Activated B cell treated with CpG ODN at 0.5 μM for 24 hours (primary cell): ENCODE data around the gene SYTL5. TPM values are rescaled to one million over a fixed set of nuclear protein-coding genes. Genes with fewer than 3 reads are reported as not detected.

ENCODE experiments used
- ATAC-seq: fragments of 200-7000 bp; cut with Tn5 transposase; one replicate; pipeline ENCODE4 v1.10.0; 2021; ENCODE audit warnings: low read depth, mild to moderate bottlenecking, moderate library complexity
- CTCF ChIA-PET: fragments of 350-600 bp; sonication (Branson Sonifier 250); formaldehyde crosslinking; loops from one replicate; lab custom pipeline; 2021; ENCODE audit warnings: antibody characterized with exemption; lab: Charles Lee
- POLR2A ChIA-PET: fragments of 350-600 bp; sonication (Branson Sonifier 250); formaldehyde crosslinking; loops from one replicate; lab custom pipeline; 2021; ENCODE audit warnings: antibody characterized with exemption; lab: Charles Lee
- DNase-seq: peaks from one replicate; pipeline ENCODE4 v3.0.0; 2022
- H3K27ac Mint-ChIP-seq: one replicate; pipeline ENCODE4 v1.8.0; 2020; ENCODE audit warnings: mixed read lengths
- H3K27me3 Mint-ChIP-seq: one replicate; pipeline ENCODE4 v1.8.0; 2021; ENCODE audit warnings: mixed read lengths
- H3K36me3 Mint-ChIP-seq: one replicate; pipeline ENCODE4 v1.8.0; 2021; ENCODE audit warnings: low read depth, mixed read lengths
- H3K4me1 Mint-ChIP-seq: one replicate; pipeline ENCODE4 v1.8.0; 2021; ENCODE audit warnings: mixed read lengths
- H3K4me3 Mint-ChIP-seq: one replicate; pipeline ENCODE4 v1.8.0; 2020; ENCODE audit warnings: mild to moderate bottlenecking, mixed read lengths
- H3K9me3 Mint-ChIP-seq: one replicate; pipeline ENCODE4 v1.8.0; 2020; ENCODE audit warnings: mixed read lengths
- CTCF ChIP-seq: fragments of 200-600 bp; IDR thresholded peaks from one replicate; pipeline ENCODE4 v1.8.0; 2022; ENCODE audit warnings: antibody characterized with exemption, mild to moderate bottlenecking
- intact Hi-C: fragments of 100-400 bp; cut with micrococcal nuclease; formaldehyde crosslinking; loops from one replicate; pipeline ENCODE4 v1.15.1; 2024
- total RNA-seq: library from RNA; stranded (reverse); gene quantifications from 2 replicates; pipeline ENCODE4 v1.2.3, GENCODE V29; 2022

Gene SYTL5
- not detected in 2 replicates for total RNA-seq

- TF ChIP-seq CTCF = no peak
- POLR2A ChIA-PET = no interaction called here
- Mint-ChIP-seq H3K4me1 (no peaks in the 10 kb centered on the region), H3K27me3 (no peaks in the 10 kb centered on the region), H3K4me3 (no peak within 1 kb of the TSS), H3K27ac (no peak within 1 kb of the TSS), H3K9me3 (peaks cover 3% of the 10 kb centered on the region), H3K36me3 (no peaks in the 10 kb centered on the region)
- ATAC-seq = no peak
- no peak for DNase-seq
- intact Hi-C loops = no loop called here
- CTCF ChIA-PET = no interaction called here
These were observed at the start of gene SYTL5 for GRCh38 chrX:38006291-38006690. TSS of gene SYTL5 (plus strand) at chrX:38006553. CDS start at chrX:38033890, 27,337 bp downstream.

- no peak for TF ChIP-seq CTCF
- no peak for DNase-seq
- Mint-ChIP-seq H3K4me1 (no peaks in the 10 kb centered on the region), H3K36me3 (no peaks in the 10 kb centered on the region), H3K27me3 (no peaks in the 10 kb centered on the region), H3K4me3 (no peak overlapping the region), H3K9me3 (no peaks in the 10 kb centered on the region), H3K27ac (no peak overlapping the region)
- ChIA-PET POLR2A (no interaction called here), CTCF (no interaction called here)
- intact Hi-C loops = no loop called here
- ATAC-seq = no peak
These were observed 47.7 kb upstream of the SYTL5 start for GRCh38 chrX:37958525-37959211.

- Mint-ChIP-seq H3K4me1 (no peaks in the 10 kb centered on the region), H3K27ac (no peak overlapping the region), H3K4me3 (no peak overlapping the region), H3K9me3 (no peaks in the 10 kb centered on the region), H3K27me3 (no peaks in the 10 kb centered on the region), H3K36me3 (no peaks in the 10 kb centered on the region)
- CTCF ChIA-PET = no interaction called here
- DNase-seq = no peak
- POLR2A ChIA-PET = no interaction called here
- intact Hi-C loops = no loop called here
- no peak for ATAC-seq
- no peak for TF ChIP-seq CTCF
These were observed 46.9 kb upstream of the SYTL5 start for GRCh38 chrX:37959212-37960021.

GRCh38 chrX:37961118-37961517, 45.2 kb upstream of the SYTL5 start:
- no peaks in the 10 kb centered on the region for H3K36me3 Mint-ChIP-seq
- no peaks in the 10 kb centered on the region for H3K4me1 Mint-ChIP-seq
- no peak overlapping the region for H3K27ac Mint-ChIP-seq
- no peaks in the 10 kb centered on the region for H3K9me3 Mint-ChIP-seq
- ChIA-PET CTCF (no interaction called here), POLR2A (no interaction called here)
- no peak for TF ChIP-seq CTCF
- ATAC-seq = no peak
- intact Hi-C loops = no loop called here
- no peak overlapping the region for H3K4me3 Mint-ChIP-seq
- no peak for DNase-seq
- H3K27me3 Mint-ChIP-seq = no peaks in the 10 kb centered on the region

GRCh38 chrX:37967714-37968113, 38.6 kb upstream of the SYTL5 start:
- intact Hi-C loops = no loop called here
- peaks cover 5% of the 10 kb centered on the region for H3K9me3 Mint-ChIP-seq
- H3K27me3 Mint-ChIP-seq = peaks cover 6% of the 10 kb centered on the region

More at GRCh38 chrX:37967714-37968113, 38.6 kb upstream of the SYTL5 start:
- ATAC-seq (no peak), DNase-seq (no peak)
- no peak for TF ChIP-seq CTCF
- no peaks in the 10 kb centered on the region for H3K36me3 Mint-ChIP-seq
- H3K4me1 Mint-ChIP-seq = no peaks in the 10 kb centered on the region
- POLR2A ChIA-PET = no interaction called here
- CTCF ChIA-PET = no interaction called here
- no peak overlapping the region for H3K4me3 Mint-ChIP-seq
- H3K27ac Mint-ChIP-seq = no peak overlapping the region
